ENCODE results near the gene RPL13A. TPM values are rescaled to one million over a fixed set of nuclear protein-coding genes. Genes with fewer than 3 reads are reported as not detected.

Gene RPL13A
- total and polyA plus RNA-seq, 2 of the 13 experiments (the other 11 are each of a cell fraction or from before 2014, with no cell fraction given), result 2,601 to 3,407 TPM

DNA sequence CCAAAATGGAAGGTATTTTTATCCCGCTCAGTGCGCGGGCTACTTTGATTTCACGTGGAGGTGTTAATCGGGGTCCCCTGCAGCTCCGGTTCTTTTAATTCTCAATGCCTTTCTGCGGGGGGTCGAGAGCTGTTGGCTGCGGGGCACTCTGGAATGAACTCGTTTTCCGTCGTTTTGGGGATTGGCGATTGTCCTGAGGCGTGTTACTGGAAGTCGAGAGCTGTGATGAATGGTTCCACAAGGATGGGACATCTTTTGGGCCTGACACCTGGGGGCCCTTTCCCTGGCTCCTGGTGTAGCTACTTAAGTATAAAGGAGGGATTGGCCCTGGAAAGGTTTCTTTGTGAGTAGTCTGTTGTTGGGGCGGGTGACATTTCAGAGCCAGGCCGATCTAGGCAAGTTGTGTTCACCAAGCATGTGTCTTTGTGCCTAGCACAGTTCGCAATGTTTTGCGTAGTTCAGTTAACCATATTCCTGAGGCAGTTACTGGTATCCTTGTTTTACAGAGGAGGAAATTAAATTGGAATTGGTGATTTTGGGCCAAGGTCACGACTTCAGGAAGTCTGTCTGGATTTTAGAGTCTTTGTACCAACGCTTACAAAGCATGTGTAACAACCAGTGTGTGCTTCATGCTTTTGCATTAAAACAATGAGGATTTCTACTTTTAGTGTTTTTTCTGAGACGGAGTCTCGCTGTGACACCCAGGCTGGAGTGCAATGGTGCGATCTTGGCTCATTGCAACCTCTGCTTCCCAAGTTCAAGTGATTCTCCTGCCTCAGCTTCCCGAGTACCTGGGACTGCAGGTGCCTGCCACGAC is 846 bp downstream of the RPL13A start:
- peak overlapping the region; percentile 93 to 98 (median 97) for H3K4me3 ChIP-seq (replicated peaks in 1 of 3; ENCODE audit: insufficient read depth in 1 of 3, low read depth in 2 of 3, low read length in 3 of 3)
- in situ Hi-C loops (cut with HindIII; ENCODE audit: extremely low pct_ligation_motif_present, low pct_unique_long_range_greater_than_20kb) (no loop called here), intact Hi-C loops (cut with micrococcal nuclease; ENCODE audit: unreplicated experiment) (no loop called here)
- no peak overlapping the region for H2AFZ ChIP-seq (ENCODE audit: low read length)
- ChIA-PET POLR2A (interaction anchor here (1.0 to 2.9 kb wide), 10 partner anchors 8 to 189 kb away, joined by 3 to 14 read pairs (median 4); partner anchors contain the start of genes ALDH16A1, PIH1D1, PRMT1 and PRR12), CTCF (ENCODE audit: low intra/inter-chr PET ratio, low total read pairs) (no interaction called here)
- H3K4me1 ChIP-seq (ENCODE audit: insufficient read depth, low read length), result peaks cover 29% of the 10 kb centered on the region
- H3K27me3 ChIP-seq (ENCODE audit: control insufficient read depth in 1 of 2, insufficient read depth in 2 of 2, low read length in 2 of 2), result peaks cover 0 to 3% of the 10 kb centered on the region in 2 experiments; a peak in 1 of 5 replicates
- H3K9me3 ChIP-seq (ENCODE audit: low read length), result no peaks in the 10 kb centered on the region
- ATAC-seq (no peak), DNase-seq (ENCODE audit: low spot score) (no peak), FAIRE-seq (no peak)
- H3K36me3 ChIP-seq (replicated peaks in 1 of 2; ENCODE audit: control insufficient read depth in 1 of 2, insufficient read depth in 2 of 2, low read length in 2 of 2), result peaks cover 19 to 40% of the 10 kb centered on the region in 2 experiments
- H3K4me2 ChIP-seq (ENCODE audit: low read depth, low read length), result peak overlapping the region; percentile 90
- peaks cover 37% of the 10 kb centered on the region for H3K79me2 ChIP-seq (ENCODE audit: insufficient read depth, low read length)
- no TSS peak for BruUV-seq (replicated peaks)
- H3K9ac ChIP-seq (ENCODE audit: insufficient read depth, low read depth, low read length), result peak overlapping the region; percentile 100
- WGBS (ENCODE audit: low lambda C conversion rate), result 0% methylated on average over 19 of the region's 26 CpGs
- peak overlapping the region; percentile 87 for H3K27ac ChIP-seq (ENCODE audit: extremely low read length, insufficient read depth, low read length)
- H4K20me1 ChIP-seq (ENCODE audit: insufficient read depth, low read length), result peaks cover 45% of the 10 kb centered on the region
- TF ChIP-seq ZNF574 (CRISPR knock-in tag; IDR thresholded peaks at IDR 0.05), result no peak
- TF ChIP-seq TEAD2 (CRISPR knock-in tag; IDR thresholded peaks at IDR 0.05), result no peak
- TF ChIP-seq MTF2 (CRISPR knock-in tag; IDR thresholded peaks at IDR 0.05; ENCODE audit: borderline replicate concordance), result no peak
- TF ChIP-seq, protein P1, sequence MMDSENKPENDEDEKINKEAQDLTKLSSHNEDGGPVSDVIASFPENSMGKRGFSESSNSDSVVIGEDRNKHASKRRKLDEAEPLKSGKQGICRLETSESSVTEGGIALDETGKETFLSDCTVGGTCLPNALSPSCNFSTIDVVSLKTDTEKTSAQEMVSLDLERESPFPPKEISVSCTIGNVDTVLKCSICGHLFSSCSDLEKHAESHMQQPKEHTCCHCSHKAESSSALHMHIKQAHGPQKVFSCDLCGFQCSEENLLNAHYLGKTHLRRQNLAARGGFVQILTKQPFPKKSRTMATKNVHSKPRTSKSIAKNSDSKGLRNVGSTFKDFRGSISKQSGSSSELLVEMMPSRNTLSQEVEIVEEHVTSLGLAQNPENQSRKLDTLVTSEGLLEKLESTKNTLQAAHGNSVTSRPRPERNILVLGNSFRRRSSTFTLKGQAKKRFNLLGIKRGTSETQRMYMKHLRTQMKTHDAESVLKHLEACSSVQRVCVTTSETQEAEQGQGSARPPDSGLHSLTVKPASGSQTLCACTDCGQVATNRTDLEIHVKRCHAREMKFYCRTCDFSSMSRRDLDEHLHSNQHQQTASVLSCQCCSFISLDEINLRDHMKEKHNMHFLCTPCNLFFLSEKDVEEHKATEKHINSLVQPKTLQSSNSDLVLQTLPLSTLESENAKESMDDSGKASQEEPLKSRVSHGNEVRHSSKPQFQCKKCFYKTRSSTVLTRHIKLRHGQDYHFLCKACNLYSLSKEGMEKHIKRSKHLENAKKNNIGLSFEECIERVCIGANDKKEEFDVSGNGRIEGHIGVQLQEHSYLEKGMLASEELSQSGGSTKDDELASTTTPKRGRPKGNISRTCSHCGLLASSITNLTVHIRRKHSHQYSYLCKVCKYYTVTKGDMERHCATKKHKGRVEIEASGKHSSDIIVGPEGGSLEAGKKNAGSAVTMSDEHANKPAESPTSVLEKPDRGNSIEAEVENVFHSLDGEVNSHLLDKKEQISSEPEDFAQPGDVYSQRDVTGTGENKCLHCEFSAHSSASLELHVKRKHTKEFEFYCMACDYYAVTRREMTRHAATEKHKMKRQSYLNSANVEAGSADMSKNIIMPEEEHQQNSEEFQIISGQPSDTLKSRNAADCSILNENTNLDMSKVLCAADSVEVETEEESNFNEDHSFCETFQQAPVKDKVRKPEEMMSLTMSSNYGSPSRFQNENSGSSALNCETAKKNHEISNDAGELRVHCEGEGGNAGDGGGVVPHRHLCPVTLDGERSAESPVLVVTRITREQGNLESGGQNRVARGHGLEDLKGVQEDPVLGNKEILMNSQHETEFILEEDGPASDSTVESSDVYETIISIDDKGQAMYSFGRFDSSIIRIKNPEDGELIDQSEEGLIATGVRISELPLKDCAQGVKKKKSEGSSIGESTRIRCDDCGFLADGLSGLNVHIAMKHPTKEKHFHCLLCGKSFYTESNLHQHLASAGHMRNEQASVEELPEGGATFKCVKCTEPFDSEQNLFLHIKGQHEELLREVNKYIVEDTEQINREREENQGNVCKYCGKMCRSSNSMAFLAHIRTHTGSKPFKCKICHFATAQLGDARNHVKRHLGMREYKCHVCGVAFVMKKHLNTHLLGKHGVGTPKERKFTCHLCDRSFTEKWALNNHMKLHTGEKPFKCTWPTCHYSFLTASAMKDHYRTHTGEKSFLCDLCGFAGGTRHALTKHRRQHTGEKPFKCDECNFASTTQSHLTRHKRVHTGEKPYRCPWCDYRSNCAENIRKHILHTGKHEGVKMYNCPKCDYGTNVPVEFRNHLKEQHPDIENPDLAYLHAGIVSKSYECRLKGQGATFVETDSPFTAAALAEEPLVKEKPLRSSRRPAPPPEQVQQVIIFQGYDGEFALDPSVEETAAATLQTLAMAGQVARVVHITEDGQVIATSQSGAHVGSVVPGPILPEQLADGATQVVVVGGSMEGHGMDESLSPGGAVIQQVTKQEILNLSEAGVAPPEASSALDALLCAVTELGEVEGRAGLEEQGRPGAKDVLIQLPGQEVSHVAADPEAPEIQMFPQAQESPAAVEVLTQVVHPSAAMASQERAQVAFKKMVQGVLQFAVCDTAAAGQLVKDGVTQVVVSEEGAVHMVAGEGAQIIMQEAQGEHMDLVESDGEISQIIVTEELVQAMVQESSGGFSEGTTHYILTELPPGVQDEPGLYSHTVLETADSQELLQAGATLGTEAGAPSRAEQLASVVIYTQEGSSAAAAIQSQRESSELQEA (CRISPR knock-in tag; IDR thresholded peaks at IDR 0.05; ENCODE audit: not compliant biosample characterization), result no peak
- no peak for TF ChIP-seq ESRRA (CRISPR knock-in tag; IDR thresholded peaks at IDR 0.05; ENCODE audit: low read depth)
- TF ChIP-seq EHMT2 (IDR thresholded peaks at IDR 0.05; ENCODE audit: borderline replicate concordance, low read depth, low read length), result no peak
- no peak for TF ChIP-seq ZNF605 (CRISPR knock-in tag; IDR thresholded peaks at IDR 0.05)
- TF ChIP-seq ZNF878 (CRISPR knock-in tag; IDR thresholded peaks at IDR 0.05), result no peak
- 0 out of 2 replicates have a peak, but pooled peaks have one; percentile 20 for TF ChIP-seq PAF1 (CRISPR knock-in tag; IDR thresholded peaks at IDR 0.05)
- no peak; the same call in 1 of the 2 replicates for TF ChIP-seq BRCA1 (CRISPR knock-in tag; IDR thresholded peaks at IDR 0.05)

Data from HepG2 (cell line).